Karpas-422 (cell line): ENCODE results near the gene TTLL5. TPM values are rescaled to one million over a fixed set of nuclear protein-coding genes. Genes with fewer than 3 reads are reported as not detected.
A peak's percentile ranks its signal among the peaks of the same experiment; 100 is the strongest.
"Not testable (repeated sequence)": the region's sequence is repeated elsewhere in the genome, so short reads cannot be mapped to it uniquely, and the experiment has no call there.

ENCODE experiments used
- DNase-seq: peaks from one replicate; pipeline ENCODE4 v3.0.0-alpha.2; 2015
- H2AFZ ChIP-seq: fragments of 200-600 bp; sonication (generic); 2 replicates; pipeline ENCODE4 v1.6.1; 2014; ENCODE audit warnings: antibody characterized with exemption, low read length, mixed read lengths
- H3K27ac ChIP-seq: fragments of 200-600 bp; sonication (generic); 2 replicates; pipeline ENCODE4 v1.5.1; 2014; ENCODE audit warnings: mild to moderate bottlenecking, low read length, moderate library complexity
- H3K27me3 ChIP-seq: fragments of 200-600 bp; sonication (generic); 2 replicates; pipeline ENCODE4 v1.6.1; 2014; ENCODE audit warnings: low read length, mixed read lengths
- H3K36me3 ChIP-seq: fragments of 200-600 bp; sonication (generic); 2 replicates; pipeline ENCODE4 v1.6.1; 2014; ENCODE audit warnings: low read length, mixed read lengths; ENCODE audit not compliant: insufficient read depth
- H3K4me1 ChIP-seq: fragments of 200-600 bp; sonication (generic); 2 replicates; pipeline ENCODE4 v1.6.1; 2014; ENCODE audit warnings: mild to moderate bottlenecking, low read length, mixed read lengths
- H3K4me2 ChIP-seq: fragments of 200-600 bp; sonication (generic); 2 replicates; pipeline ENCODE4 v1.6.1; 2014; ENCODE audit warnings: low read length, low read depth, mild to moderate bottlenecking; ENCODE audit not compliant: poor library complexity, severe bottlenecking
- H3K4me3 ChIP-seq: fragments of 200-600 bp; sonication (generic); 2 replicates; pipeline ENCODE4 v1.5.1; 2014; ENCODE audit warnings: mild to moderate bottlenecking, antibody characterized with exemption, low read length, mixed read lengths
- H3K79me2 ChIP-seq: fragments of 200-600 bp; sonication (generic); 2 replicates; pipeline ENCODE4 v1.6.1; 2014; ENCODE audit warnings: mild to moderate bottlenecking, low read length, mixed read lengths
- H3K9ac ChIP-seq: fragments of 200-600 bp; sonication (generic); 2 replicates; pipeline ENCODE4 v1.6.0; 2014; ENCODE audit warnings: low read length
- H3K9me2 ChIP-seq: fragments of 200-600 bp; sonication (generic), shearing (Covaris generic); replicated peaks from 2 replicates; pipeline ENCODE4 v1.6.0; 2014; ENCODE audit warnings: mild to moderate bottlenecking, low read length, moderate library complexity; ENCODE audit not compliant: insufficient read depth
- H3K9me3 ChIP-seq: fragments of 300-700, 200-600 bp; sonication (generic); 2 replicates; pipeline ENCODE4 v1.6.1; 2014; ENCODE audit warnings: low read length, mixed read lengths
- H4K20me1 ChIP-seq: fragments of 200-600 bp; sonication (generic); 2 replicates; pipeline ENCODE4 v1.6.1; 2014; ENCODE audit warnings: mild to moderate bottlenecking, antibody characterized with exemption, low read length, low read depth; ENCODE audit not compliant: insufficient read depth
- total RNA-seq: library from RNA; depleted of rRNA; stranded (reverse); fragments of >200 nt; shearing (Covaris generic); gene quantifications from 2 replicates; pipeline ENCODE4 v1.2.3, GENCODE V29; 2014; ENCODE audit warnings: low replicate concordance

Gene TTLL5
- total RNA-seq, 1 experiment from 2014 or later, result 53.7 TPM

GRCh38 chr14:75672605-75673192 lies 11.7 kb downstream of the TTLL5 start:
- Histone ChIP-seq H3K27me3 (no peaks in the 10 kb centered on the region), H3K36me3 (peaks cover 37% of the 10 kb centered on the region), H3K27ac (no peak overlapping the region), H3K4me2 (no peak overlapping the region), H3K9me2 (no peaks in the 10 kb centered on the region), H3K9me3 (no peaks in the 10 kb centered on the region), H3K4me3 (no peak overlapping the region), H3K79me2 (peaks cover 56% of the 10 kb centered on the region), H4K20me1 (no peaks in the 10 kb centered on the region), H2AFZ (no peak overlapping the region), H3K4me1 (peaks cover 11% of the 10 kb centered on the region), H3K9ac (no peak overlapping the region)
- no peak for DNase-seq

DNA sequence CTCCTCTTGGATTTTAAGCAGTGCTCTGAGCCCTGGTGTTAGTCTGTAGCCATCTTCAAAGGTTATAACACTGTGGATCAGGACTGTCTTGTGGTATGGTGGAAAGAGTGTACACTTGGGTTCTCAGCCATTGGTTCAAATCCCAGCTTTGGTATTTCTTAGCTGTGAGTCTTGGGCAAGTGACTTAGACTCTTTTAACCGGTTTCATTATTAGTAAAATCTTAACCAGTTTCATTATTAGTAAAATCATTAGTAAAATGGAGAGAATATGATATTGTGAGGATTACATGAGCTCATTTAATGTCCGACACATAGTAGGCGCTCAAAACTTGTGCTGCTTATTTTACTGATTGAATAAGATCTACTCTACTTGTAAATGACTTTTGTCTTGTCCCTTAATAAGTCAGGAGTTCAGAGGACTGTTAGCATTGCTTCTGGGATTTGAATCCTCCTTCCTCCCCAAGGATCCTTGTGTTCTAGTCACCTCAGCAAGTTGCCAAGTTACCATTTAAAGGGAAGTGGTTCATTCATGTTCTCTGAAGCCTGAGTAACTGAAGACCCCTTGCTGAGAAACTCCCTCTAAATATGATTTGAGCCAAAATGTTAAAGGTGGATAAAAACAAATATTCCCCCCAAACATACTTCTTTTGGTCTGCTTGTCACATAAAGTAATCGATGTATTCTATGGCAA lies 12.4 kb downstream of the TTLL5 start:
- Histone ChIP-seq H3K27ac (no peak overlapping the region), H3K36me3 (peaks cover 33% of the 10 kb centered on the region), H3K4me2 (no peak overlapping the region), H3K9ac (no peak overlapping the region), H3K4me3 (no peak overlapping the region), H3K9me3 (no peaks in the 10 kb centered on the region), H4K20me1 (no peaks in the 10 kb centered on the region), H3K4me1 (peaks cover 14% of the 10 kb centered on the region), H3K79me2 (peaks cover 64% of the 10 kb centered on the region), H2AFZ (no peak overlapping the region), H3K27me3 (no peaks in the 10 kb centered on the region), H3K9me2 (no peaks in the 10 kb centered on the region)
- no peak for DNase-seq

DNA sequence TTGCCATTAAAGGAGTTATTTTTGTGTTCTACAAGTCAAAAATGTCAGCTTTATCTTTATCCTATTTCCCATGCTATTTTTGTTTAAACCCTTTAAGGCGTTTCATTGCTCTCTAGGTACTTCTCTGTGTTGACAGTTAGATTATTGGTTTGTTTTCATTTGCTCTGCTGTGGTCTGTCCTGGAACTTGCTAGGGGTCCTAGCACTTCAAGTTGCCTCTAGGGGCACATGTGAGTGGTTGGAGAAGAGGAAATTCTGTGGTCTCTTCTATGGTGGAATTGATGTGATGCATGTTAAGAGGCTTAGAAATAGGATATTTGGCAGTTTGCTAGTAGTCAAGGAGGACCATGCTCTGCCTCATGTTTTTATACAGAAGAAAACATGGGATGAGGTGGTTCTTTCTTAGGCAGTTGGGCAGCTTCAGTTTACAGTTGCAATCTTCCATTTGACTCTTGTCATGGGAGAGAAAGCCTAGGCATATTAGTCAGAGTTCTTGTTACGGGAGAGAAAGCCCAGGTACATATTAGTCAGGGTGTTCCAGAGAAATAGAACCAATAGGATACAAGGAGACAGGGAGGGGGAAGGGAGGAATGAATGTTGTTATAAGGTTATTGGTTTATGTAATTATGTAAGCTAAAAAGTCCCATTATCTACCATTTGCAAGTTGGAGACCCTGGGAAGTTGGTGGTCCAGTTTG lies 14.4 kb downstream of the TTLL5 start:
- Histone ChIP-seq H3K27ac (no peak overlapping the region), H4K20me1 (no peaks in the 10 kb centered on the region), H3K9me2 (no peaks in the 10 kb centered on the region), H2AFZ (no peak overlapping the region), H3K4me1 (peaks cover 29% of the 10 kb centered on the region), H3K4me2 (no peak overlapping the region), H3K4me3 (no peak overlapping the region), H3K9me3 (no peaks in the 10 kb centered on the region), H3K36me3 (peaks cover 18% of the 10 kb centered on the region), H3K79me2 (peaks cover 83% of the 10 kb centered on the region), H3K9ac (no peak overlapping the region), H3K27me3 (no peaks in the 10 kb centered on the region)
- no peak for DNase-seq

DNA sequence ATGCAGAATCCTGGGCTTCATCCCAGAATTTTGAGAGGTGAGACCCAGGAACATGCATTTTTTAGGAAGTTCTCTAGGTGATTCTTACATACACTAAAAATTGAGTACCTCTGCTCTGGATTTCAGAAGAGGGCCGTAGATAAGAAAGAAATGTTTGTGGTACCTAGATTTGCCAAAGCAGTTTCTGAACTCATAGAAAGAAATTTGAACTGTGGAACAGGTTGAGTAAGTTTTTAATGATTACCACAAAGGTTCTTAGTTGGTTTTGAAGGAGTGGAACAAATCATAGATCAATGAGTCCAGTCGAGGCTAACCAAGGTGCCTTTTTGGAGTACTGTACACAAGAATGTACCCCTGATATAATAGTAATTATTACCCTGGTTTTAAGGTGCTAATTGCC lies 24.9 kb downstream of the TTLL5 start:
- H3K27me3 ChIP-seq, result no peaks in the 10 kb centered on the region
- no peaks in the 10 kb centered on the region for H3K9me2 ChIP-seq
- H3K4me1 ChIP-seq, result no peaks in the 10 kb centered on the region
- H3K27ac ChIP-seq, result no peak overlapping the region
- no peak overlapping the region for H3K9ac ChIP-seq
- H3K4me2 ChIP-seq, result no peak overlapping the region
- no peaks in the 10 kb centered on the region for H3K9me3 ChIP-seq
- no peak overlapping the region for H2AFZ ChIP-seq
- H3K79me2 ChIP-seq, result peaks cover 11% of the 10 kb centered on the region; the same call in 1 of the 2 replicates
- peaks cover 26% of the 10 kb centered on the region for H3K36me3 ChIP-seq
- DNase-seq, result no peak
- no peak overlapping the region for H3K4me3 ChIP-seq
- H4K20me1 ChIP-seq, result no peaks in the 10 kb centered on the region

DNA sequence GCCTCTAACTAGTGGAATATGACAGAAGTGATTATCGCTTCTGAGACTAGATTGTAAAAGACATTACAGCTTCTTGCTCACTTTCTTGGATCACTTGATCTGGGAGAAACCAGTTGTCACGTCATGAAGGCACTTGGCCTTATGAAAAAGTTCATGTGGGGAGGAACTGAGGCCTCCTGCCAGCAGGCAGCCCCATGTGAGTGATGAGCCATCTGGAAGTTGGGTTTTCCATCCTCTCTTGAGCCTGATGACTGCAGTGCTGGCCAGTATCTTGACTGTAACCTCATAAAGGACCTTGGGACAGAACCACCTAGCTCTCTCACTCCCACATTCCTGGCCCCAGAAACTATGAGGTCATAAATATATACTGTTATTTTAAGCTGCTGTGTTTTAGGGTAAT lies 28.0 kb downstream of the TTLL5 start:
- H2AFZ ChIP-seq, result no peak overlapping the region
- 0 out of 2 replicates have a peak, but pooled peaks cover 2% of the 10 kb centered on the region for H3K9me3 ChIP-seq
- H3K27ac ChIP-seq, result no peak overlapping the region
- no peaks in the 10 kb centered on the region for H3K27me3 ChIP-seq
- H3K79me2 ChIP-seq, result peaks cover 11% of the 10 kb centered on the region; the same call in 1 of the 2 replicates
- no peak overlapping the region for H3K4me2 ChIP-seq
- no peaks in the 10 kb centered on the region for H3K4me1 ChIP-seq
- H3K4me3 ChIP-seq, result no peak overlapping the region
- H3K9me2 ChIP-seq, result no peaks in the 10 kb centered on the region
- DNase-seq, result no peak
- H3K36me3 ChIP-seq, result peaks cover 46% of the 10 kb centered on the region
- H4K20me1 ChIP-seq, result no peaks in the 10 kb centered on the region
- no peak overlapping the region for H3K9ac ChIP-seq

- Histone ChIP-seq H3K4me3 (no peak overlapping the region), H4K20me1 (no peaks in the 10 kb centered on the region), H3K36me3 (peaks cover 44% of the 10 kb centered on the region), H3K4me2 (no peak overlapping the region), H3K9me2 (no peaks in the 10 kb centered on the region), H3K27ac (no peak overlapping the region), H3K27me3 (no peaks in the 10 kb centered on the region), H3K9ac (no peak overlapping the region), H2AFZ (no peak overlapping the region), H3K4me1 (no peaks in the 10 kb centered on the region), H3K9me3 (0 out of 2 replicates have a peak, but pooled peaks cover 3% of the 10 kb centered on the region), H3K79me2 (peaks cover 11% of the 10 kb centered on the region; the same call in 1 of the 2 replicates)
- no peak for DNase-seq
Observed at GRCh38 chr14:75690010-75690409, 29.0 kb downstream of the TTLL5 start.

DNA sequence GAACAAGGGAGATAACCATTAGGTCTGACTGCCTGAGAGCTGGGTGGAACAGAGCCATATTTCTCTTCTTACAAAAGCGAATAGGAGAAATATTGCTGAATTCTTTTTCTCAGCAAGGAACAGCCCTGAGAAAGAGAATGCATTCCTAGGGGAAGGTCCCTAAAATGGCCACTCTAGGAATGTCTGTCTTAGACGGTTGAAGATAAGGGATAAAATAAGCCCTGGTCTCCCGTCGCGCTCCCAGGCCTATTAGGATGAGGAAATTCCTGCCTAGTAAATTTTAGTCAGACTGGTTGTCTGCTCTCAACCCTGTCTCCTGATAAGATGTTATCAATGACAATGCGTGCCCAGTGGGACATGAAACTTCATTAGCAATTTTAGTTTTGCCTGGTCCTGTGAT lies 34.0 kb downstream of the TTLL5 start:
- Histone ChIP-seq H3K4me1 (peaks cover 34% of the 10 kb centered on the region), H3K36me3 (peaks cover 51% of the 10 kb centered on the region)
- not testable (repeated sequence) for H3K9ac ChIP-seq

DNA sequence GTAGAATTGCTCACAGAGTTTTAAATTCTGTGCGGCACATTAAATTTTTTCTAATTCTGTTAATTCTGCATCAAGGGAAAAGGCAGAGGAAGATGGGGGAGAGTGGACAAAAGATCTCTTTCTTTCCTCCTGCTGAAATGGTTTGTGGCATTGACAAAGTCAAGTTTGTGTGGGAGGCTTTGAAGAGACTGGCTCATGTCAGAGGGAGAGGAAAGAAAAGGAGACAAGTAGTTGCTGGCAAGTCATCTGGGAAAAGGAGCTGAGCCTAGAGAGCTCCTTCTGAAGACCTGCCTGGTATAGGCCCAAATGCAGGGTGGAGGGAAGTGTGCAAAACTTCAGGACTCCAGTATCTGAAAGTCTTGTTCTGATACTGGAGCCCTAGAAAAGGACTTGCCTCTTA lies 36.3 kb downstream of the TTLL5 start:
- no peaks in the 10 kb centered on the region for H3K27me3 ChIP-seq
- H3K36me3 ChIP-seq, result peaks cover 35% of the 10 kb centered on the region
- H3K4me1 ChIP-seq, result peaks cover 34% of the 10 kb centered on the region
- peak; percentile 55 for DNase-seq
- H3K27ac ChIP-seq, result peak overlapping the region; percentile 72
- no peaks in the 10 kb centered on the region for H3K9me2 ChIP-seq
- 0 out of 2 replicates have a peak, but pooled peaks cover 3% of the 10 kb centered on the region for H3K9me3 ChIP-seq
- peak overlapping the region; percentile 77 for H2AFZ ChIP-seq
- peak overlapping the region; percentile 57 for H3K4me2 ChIP-seq
- H3K79me2 ChIP-seq, result peaks cover 4% of the 10 kb centered on the region; the same call in 1 of the 2 replicates
- H3K4me3 ChIP-seq, result peak overlapping the region; percentile 5
- peak overlapping the region; percentile 46 for H3K9ac ChIP-seq
- no peaks in the 10 kb centered on the region for H4K20me1 ChIP-seq

More for the DNA sequence above, 34.0 kb downstream of the TTLL5 start:
- H4K20me1 ChIP-seq, H3K27ac ChIP-seq, H3K9me2 ChIP-seq, H3K27me3 ChIP-seq, H3K4me2 ChIP-seq, H3K9me3 ChIP-seq, H3K79me2 ChIP-seq, H2AFZ ChIP-seq, H3K4me3 ChIP-seq, DNase-seq: not testable (repeated sequence)
